Measurements from ENCODE around the gene MAGED2. TPM values are rescaled to one million over a fixed set of nuclear protein-coding genes. Genes with fewer than 3 reads are reported as not detected.

The MAGED2 gene
- polyA plus RNA-seq, 1 of the 3 experiments (the other 2 are of a cell fraction): 202 TPM

DNA sequence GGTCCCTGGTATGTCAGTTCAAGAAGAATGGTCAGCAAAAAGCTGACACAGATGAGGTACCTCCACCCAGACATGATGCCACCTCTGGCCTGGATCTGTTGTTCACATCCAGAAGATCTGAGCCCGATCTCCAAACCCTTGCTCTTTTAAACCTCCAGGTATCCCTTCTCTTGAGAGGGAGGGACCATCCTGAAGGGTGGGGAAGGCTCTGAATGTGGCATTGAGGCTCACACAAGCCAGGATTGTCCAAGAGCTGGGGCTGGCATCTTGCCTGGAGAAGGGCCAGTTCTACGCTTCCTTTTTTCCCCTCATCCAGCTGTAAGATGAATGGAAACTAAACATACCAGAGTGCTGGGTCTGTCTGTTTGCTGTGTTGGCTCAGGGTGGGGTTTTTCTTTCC, 9.4 kb upstream of the MAGED2 start, which contains the start of gene ITIH6:
Gene ITIH6 (minus strand): TSS at position 119 of the 400 bp plus-strand sequence. CDS start 45 bp downstream, at position 74.
- Histone ChIP-seq H3K4me2 (no peak within 1 kb of the TSS), H3K4me3 (ENCODE audit: low read depth in 2 of 2, low read length in 1 of 2) (no peak within 1 kb of the TSS), H3K27ac (ENCODE audit: low read depth in 2 of 2, low read length in 1 of 2) (no peak within 1 kb of the TSS), H3K9me2 (no peaks in the 10 kb centered on the region), H3K9ac (no peak within 1 kb of the TSS), H3K9me3 (no peaks in the 10 kb centered on the region), H3K4me1 (ENCODE audit: control insufficient read depth in 1 of 2, insufficient read depth in 2 of 2, low read depth in 1 of 2, low read length in 1 of 2) (no peaks in the 10 kb centered on the region), H2AFZ (ENCODE audit: low read depth) (no peak within 1 kb of the TSS), H3K27me3 (ENCODE audit: insufficient read depth) (peaks cover 5% of the 10 kb centered on the region; the same call in 1 of the 2 replicates), H3K36me3 (replicated peaks in 1 of 2; ENCODE audit: control insufficient read depth in 1 of 2, insufficient read depth in 2 of 2, low read length in 1 of 2) (no peaks in the 10 kb centered on the region), H3F3A (replicated peaks; ENCODE audit: insufficient read depth) (no peaks in the 10 kb centered on the region), H4K20me1 (ENCODE audit: insufficient read depth) (no peaks in the 10 kb centered on the region), H3K79me2 (ENCODE audit: insufficient read depth) (no peaks in the 10 kb centered on the region)
- CTCF ChIA-PET: interaction anchor here (0.9 kb wide), 1 partner anchor 259 kb away, joined by 3 read pairs; no protein-coding TSS in a partner anchor
- no peak for DNase-seq
- POLR2A ChIA-PET: no interaction called here
- 0% methylated on average over 1 of the region's 2 CpGs for WGBS (ENCODE audit: low lambda C conversion rate)
- TF ChIP-seq, protein P1, sequence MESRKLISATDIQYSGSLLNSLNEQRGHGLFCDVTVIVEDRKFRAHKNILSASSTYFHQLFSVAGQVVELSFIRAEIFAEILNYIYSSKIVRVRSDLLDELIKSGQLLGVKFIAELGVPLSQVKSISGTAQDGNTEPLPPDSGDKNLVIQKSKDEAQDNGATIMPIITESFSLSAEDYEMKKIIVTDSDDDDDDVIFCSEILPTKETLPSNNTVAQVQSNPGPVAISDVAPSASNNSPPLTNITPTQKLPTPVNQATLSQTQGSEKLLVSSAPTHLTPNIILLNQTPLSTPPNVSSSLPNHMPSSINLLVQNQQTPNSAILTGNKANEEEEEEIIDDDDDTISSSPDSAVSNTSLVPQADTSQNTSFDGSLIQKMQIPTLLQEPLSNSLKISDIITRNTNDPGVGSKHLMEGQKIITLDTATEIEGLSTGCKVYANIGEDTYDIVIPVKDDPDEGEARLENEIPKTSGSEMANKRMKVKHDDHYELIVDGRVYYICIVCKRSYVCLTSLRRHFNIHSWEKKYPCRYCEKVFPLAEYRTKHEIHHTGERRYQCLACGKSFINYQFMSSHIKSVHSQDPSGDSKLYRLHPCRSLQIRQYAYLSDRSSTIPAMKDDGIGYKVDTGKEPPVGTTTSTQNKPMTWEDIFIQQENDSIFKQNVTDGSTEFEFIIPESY (IDR thresholded peaks at IDR 0.05; ENCODE audit: borderline replicate concordance, low read depth): no peak
- TF ChIP-seq SIN3A (IDR thresholded peaks at IDR 0.05; ENCODE audit: borderline replicate concordance, low read depth, low read length): no peak
- TF ChIP-seq, protein P2, sequence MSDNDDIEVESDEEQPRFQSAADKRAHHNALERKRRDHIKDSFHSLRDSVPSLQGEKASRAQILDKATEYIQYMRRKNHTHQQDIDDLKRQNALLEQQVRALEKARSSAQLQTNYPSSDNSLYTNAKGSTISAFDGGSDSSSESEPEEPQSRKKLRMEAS (IDR thresholded peaks at IDR 0.05; ENCODE audit: low read depth): no peak
- TF ChIP-seq, protein P3, sequence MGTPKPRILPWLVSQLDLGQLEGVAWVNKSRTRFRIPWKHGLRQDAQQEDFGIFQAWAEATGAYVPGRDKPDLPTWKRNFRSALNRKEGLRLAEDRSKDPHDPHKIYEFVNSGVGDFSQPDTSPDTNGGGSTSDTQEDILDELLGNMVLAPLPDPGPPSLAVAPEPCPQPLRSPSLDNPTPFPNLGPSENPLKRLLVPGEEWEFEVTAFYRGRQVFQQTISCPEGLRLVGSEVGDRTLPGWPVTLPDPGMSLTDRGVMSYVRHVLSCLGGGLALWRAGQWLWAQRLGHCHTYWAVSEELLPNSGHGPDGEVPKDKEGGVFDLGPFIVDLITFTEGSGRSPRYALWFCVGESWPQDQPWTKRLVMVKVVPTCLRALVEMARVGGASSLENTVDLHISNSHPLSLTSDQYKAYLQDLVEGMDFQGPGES (IDR thresholded peaks at IDR 0.05; ENCODE audit: low read depth, low read length): no peak
- TF ChIP-seq GATA2 (CRISPR knock-in tag; IDR thresholded peaks at IDR 0.05): no peak
- TF ChIP-seq RCOR1 (IDR thresholded peaks at IDR 0.05; ENCODE audit: low read length): no peak
- TF ChIP-seq RXRA (IDR thresholded peaks at IDR 0.05; ENCODE audit: borderline replicate concordance, low read depth): no peak
- TF ChIP-seq EZH2phosphoT487 (IDR thresholded peaks at IDR 0.05; ENCODE audit: borderline replicate concordance, low read depth): no peak
- TF ChIP-seq CHD2 (IDR thresholded peaks at IDR 0.05; ENCODE audit: low read length, partially characterized antibody): no peak
- no peak for TF ChIP-seq TAF1 (IDR thresholded peaks at IDR 0.05; ENCODE audit: borderline replicate concordance, low read depth, low read length)
- no peak for TF ChIP-seq YY1 (IDR thresholded peaks at IDR 0.05; ENCODE audit: low read depth)
- TF ChIP-seq NFIC (IDR thresholded peaks at IDR 0.05; ENCODE audit: borderline replicate concordance): no peak
- TF ChIP-seq, protein P4, sequence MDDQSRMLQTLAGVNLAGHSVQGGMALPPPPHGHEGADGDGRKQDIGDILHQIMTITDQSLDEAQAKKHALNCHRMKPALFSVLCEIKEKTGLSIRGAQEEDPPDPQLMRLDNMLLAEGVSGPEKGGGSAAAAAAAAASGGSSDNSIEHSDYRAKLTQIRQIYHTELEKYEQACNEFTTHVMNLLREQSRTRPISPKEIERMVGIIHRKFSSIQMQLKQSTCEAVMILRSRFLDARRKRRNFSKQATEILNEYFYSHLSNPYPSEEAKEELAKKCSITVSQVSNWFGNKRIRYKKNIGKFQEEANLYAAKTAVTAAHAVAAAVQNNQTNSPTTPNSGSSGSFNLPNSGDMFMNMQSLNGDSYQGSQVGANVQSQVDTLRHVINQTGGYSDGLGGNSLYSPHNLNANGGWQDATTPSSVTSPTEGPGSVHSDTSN (IDR thresholded peaks at IDR 0.05): no peak
- TF ChIP-seq EP300 (IDR thresholded peaks at IDR 0.05; ENCODE audit: borderline replicate concordance in 1 of 2, low read depth in 1 of 2, low read length in 1 of 2): no peak
- no peak for TF ChIP-seq FOXM1 (IDR thresholded peaks at IDR 0.05; ENCODE audit: low read depth)
- TF ChIP-seq, protein P5, sequence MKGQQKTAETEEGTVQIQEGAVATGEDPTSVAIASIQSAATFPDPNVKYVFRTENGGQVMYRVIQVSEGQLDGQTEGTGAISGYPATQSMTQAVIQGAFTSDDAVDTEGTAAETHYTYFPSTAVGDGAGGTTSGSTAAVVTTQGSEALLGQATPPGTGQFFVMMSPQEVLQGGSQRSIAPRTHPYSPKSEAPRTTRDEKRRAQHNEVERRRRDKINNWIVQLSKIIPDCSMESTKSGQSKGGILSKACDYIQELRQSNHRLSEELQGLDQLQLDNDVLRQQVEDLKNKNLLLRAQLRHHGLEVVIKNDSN (IDR thresholded peaks at IDR 0.05; ENCODE audit: borderline replicate concordance, low read depth): no peak
- TF ChIP-seq SMC3 (IDR thresholded peaks at IDR 0.05; ENCODE audit: low read depth, low read length): no peak
- no peak for TF ChIP-seq MXI1 (IDR thresholded peaks at IDR 0.05; ENCODE audit: low read depth, low read length)
- no peak for TF ChIP-seq RAD21 (IDR thresholded peaks at IDR 0.05; ENCODE audit: low read length)

Data from SK-N-SH (cell line).